Stimulated activated CD8-positive, alpha-beta memory T cell treated with anti-CD3 and anti-CD28 coated beads, Interleukin-12 subunit alpha, Interleukin-12 subunit beta, amount 100 ng/mL, for 24 hours (primary cell): Measurements from ENCODE around the gene FXYD7.
"Not testable (repeated sequence)": the region's sequence is repeated elsewhere in the genome, so short reads cannot be mapped to it uniquely, and the experiment has no call there.

Experiments used
- DNase-seq: peaks from one replicate; pipeline ENCODE4 v3.0.0-alpha.2; 2020; ENCODE audit errors: extremely low read depth

Gene FXYD7

DNA sequence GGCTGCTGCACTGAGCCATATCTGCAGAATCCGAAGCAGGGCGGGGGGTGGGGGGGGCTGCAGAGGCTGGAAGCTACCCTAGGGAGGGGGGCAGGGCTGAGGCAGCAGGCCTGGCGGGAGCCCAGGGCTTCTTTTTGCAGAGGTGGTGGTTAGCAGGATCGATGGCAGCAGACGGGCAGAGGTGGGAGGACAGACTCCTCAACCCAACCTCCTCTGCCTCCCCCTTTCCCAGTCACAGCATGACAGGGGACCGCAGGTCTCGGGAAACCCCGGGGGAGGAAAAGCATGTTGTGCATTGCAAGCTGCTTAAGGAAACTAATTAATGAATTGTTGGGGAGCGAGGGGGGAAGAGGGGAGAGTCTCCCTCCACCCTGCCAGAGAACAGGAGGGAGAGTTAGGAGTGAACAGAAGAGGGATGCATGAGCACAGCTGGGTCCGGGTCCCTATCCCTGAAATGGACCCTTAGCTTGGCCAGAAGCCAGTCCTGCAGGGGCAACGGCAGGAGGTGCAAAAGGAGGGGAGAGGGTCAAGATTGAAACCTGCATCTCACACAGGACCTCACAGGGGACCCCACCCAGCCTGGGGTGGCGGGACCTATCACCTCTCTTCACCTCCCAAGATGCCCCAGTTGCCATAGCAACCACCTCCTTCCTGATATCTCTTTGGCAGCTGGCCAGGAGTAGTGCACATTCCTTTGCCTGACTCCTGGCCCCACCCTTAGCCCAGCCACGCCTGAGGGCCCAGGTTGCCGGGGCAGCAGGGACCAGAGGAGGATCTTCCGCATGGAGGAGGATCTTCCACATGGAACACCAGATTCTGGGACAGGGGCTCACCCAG is 1.8 kb downstream of the FXYD7 start:
- no peak for DNase-seq

DNA sequence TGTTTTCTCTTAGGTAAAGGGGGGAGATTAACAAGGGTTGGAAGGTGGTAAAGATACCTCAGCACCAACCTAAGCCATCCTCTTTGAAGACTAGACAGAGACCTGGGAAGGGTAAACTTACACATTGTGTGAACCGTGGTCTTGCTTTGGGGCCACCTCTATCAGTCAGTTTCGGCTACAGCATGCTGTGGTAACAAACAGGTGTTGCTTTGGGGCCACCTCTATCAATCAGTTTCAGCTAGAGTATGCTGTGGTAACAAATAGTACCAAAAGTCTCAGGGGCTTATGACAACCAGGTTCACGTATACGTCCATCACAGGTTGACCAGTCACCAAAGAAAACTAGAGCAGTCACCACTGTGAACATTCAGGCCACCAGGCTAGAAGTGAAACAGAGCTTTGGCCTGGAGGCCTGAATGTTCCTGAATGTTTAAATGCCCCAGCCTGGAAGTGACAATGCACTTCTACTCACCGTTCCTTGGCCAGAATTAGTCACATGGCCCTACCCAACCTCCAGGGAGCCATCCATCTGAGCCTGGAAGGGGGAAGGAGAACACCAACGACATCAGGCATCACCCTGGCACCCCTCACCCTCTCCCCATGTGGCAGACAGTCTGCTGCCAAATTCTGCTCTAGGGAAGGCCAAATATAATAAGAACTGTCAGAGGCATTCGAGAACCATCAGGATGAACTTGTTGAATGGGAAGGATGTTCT is 3.8 kb downstream of the FXYD7 start:
- DNase-seq: no peak

DNA sequence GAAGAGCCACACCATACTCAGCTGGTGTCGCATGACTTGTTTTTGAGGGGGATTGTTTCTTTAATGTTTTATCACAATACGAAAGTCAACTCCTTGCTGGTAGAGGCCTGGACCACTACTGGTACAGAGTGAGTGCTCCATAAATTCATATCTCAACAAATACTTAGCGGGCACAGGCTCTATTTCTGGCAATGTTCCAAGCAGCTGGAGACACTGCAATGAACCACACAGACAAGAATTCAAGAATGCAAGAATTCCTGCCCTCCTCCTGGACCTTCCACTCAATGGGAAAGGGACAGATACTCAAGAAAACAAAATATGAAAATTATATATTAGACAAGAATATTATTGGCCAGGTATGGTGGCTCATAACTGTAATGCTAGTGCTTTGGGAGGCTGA is 6.4 kb downstream of the FXYD7 start:
- DNase-seq: no peak

DNA sequence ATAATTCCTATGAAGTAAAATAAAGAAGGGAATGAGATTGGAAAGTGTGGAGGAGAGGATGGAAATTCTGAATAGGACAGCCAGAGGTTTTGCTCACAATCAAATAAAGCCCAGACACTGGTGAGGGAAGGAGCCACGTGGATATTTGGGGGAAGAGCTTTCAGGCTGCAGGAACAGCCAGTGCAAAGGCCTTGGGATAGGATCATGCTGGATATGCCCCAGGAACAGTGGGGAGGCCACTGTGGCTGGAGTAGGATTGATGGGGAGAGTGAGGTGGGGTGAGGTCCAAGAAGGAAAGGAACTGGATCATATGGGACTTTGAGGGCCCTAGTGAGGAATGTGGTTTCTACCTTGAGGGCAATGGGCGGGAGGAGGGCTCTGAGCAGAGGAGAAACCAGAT is 7.4 kb downstream of the FXYD7 start:
- no peak for DNase-seq

DNA sequence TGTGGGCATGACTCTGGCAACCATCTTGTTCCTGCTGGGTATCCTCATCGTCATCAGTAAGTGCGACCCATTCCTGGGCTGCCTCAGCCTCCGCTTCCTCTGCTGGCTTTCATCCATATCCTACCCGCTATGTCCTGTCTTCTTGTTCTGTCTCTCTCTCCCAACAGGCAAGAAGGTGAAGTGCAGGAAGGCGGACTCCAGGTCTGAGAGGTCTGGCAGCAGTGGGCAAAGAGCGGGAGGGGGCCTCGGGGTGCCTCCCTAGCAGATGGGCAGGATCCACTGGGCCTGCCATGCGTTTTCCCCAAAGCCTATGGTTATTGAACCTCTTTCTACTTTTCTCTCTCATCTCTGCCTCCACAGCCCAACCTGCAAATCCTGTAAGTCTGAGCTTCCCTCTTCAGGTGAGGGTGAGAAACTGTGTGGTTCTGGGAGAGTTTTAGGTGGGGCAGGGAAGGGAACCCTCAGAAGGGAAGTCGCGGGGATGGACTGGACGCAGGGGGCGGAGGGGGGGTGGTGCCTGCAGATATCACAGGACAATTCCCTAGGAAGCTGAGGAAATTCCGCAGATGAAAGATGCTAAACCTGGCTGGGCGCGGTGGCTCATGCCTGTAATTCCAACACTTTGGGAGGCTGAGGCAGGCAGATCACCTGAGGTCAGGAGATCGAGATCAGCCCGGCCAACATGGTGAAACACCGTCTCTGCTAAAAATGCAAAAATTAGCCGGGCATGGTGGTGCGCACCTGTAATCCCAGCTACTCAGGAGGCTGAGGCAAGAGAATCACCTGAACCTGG is 8.4 kb downstream of the FXYD7 start:
- DNase-seq: no peak

DNA sequence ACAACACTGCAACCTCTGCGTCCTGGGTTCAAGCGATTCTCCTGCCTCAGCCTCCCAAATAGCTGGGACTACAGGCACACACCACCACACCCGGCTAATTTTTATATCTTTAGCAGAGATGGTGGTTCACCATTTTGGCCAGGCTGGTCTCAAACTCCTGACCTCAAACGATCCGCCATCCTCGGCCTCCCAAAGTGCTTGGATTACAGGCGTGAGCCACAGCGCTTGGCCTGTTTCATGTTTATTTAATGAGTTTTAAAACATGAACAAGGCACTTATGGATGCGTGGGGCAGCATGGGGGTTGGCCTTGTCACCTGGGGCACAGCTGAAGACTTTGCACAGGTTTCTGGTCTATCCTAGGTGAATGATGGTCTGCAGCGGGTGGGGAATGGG is 10.1 kb downstream of the FXYD7 start:
- DNase-seq: not testable (repeated sequence)

DNA sequence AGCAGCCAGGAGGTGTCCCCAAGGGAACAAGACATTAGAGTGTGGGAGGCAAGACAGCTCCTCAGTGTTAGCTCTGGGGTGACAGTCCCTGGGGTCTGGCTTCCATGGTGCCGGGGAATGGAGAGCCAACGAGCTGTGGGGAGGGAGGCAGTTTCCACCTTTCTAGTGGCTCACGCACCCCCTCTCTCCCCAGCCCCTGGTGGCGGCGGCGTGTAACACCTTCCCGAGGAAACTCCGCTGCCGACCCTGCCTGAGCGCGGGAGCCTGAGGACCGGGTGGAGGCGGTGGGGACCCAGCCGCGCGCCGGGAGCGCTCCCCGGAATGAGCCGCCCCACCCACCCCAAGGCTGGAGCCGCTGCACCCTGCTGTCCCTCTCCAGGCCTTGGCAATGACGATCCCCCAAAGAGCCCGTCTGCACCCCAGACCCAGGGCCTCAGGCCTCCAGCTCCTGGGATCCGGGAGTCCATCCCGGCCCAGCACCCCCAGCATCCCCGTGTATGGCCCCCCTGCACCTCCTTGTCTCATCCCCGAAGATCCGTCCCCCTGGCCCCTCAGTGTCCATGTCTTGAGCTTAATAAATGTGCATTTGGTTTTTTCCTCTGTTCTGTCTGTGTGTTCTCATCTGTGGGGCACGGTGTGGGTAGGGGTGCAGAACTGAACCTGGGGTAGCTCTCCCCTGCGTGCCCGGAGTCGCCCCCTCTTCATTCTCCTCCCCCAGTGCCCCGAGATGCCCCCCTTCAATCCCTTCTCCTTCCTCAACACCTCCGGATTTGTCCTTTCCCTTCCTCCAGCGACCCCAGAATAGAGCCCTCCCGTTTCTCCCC is 10.9 kb downstream of the FXYD7 start:
- peak; percentile 59 for DNase-seq

DNA sequence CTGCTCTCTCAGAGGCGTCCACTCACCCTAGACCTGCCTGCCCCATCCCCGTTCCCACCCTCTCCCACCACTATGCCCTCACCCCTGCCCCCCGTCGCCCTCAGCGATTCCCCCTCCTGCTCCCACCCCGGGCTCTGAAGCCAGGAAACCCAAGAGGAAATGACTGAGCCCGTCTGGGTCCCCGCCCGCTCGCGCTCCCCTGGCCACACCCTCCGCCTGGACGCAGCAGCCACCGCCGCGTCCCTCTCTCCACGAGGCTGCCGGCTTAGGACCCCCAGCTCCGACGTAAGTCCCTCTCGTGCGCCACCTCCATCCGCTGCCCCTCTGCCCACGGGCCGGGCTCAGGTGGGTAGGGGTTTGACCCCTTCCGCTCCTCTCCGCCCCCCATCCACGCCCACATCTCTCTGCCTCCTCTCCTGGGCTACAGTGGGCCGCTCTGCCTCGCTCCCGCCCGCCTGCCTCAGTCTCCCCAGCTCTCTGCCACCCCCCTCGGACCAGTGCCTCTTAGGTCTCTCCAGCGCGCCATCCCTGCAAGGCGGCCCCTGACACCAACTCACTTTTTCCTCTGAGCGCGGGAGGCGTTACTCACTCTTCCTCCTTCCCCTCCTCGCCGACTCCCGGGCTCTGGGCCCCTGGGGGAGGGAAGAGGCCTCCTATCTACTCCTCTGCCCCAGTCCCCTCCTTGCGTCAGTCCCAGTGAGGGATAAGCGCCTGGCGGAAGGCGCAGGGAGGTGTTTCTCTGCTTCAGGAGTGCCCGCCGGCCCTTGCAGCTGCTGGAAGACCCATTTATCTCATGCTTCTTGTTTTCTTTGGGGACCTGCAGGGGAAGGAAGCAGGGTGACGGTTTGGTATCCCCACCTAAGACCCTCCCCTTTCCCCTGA is 11.7 kb downstream of the FXYD7 start, which contains the start of gene FXYD5:
Gene FXYD5 (plus strand): TSS at position 211 of the 882 bp plus-strand sequence. CDS start 816 bp downstream, outside the sequence.
- peak; percentile 71 for DNase-seq

DNA sequence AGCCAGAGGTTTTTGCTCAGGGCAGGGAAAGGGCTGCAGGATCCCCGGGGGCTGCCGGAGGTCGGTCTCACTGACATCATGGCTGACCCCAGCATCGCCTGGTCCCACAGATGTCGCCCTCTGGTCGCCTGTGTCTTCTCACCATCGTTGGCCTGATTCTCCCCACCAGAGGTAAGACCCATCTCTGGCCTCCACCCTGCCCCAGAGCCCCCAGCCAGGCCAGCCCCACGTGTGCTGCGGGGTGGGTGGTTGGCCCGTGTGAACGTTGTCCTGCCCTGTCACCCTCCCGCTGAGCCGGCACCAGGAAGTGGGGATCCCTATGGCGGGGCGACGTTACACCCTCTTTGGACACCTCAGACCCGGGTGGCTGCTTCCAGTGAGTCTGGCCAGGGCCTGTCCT is 12.4 kb downstream of the FXYD7 start:
- DNase-seq: no peak

DNA sequence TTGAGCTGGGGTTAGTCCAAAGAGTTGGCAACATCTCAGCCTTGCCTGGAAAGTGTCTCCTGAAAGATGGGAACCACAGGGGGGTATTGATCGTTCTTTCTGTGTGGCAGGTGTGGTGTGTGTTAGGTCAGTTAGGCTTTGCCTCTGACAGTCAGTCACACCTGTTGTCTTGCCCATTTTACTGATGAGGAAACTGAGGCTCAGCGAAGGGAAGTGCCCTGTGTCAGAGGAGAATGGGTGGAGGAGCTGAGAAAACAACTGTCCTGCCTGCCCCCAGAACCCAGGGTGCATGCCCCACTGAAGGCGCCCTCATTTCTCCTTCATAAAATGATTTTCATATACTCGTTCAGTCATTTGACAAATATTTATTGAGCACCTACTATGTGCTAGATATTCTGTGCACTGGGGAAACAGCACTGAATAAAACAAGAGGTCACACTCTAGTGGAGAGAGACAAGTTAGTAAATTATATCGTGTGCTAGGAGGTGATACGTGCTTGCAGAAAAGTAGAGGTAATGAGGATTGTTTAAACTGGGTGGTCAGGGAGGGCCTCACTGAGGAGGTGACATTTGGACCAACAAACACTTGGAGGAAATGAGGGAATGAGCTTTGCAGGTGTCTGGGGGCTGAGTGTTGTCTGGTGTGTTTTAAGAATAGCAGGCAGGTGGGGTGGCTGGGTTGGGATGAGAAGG is 13.1 kb downstream of the FXYD7 start:
- no peak for DNase-seq

DNA sequence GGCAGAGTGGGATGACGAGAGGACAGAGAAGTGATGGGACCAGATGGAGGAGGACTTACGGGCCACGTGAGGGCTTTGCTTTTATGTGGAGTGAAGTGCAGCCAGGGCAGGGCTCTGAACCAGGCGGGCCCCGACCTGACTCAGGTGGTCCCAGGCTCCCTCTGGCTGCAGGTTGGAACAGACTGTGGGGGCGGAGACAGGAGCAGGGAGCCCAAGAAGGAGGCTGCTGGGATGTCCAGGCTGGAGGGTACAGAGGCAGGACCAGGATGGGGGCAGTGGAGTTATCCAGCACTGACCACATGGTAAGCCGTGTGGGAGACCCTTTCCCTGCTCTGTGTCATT is 13.6 kb downstream of the FXYD7 start:
- no peak for DNase-seq

DNA sequence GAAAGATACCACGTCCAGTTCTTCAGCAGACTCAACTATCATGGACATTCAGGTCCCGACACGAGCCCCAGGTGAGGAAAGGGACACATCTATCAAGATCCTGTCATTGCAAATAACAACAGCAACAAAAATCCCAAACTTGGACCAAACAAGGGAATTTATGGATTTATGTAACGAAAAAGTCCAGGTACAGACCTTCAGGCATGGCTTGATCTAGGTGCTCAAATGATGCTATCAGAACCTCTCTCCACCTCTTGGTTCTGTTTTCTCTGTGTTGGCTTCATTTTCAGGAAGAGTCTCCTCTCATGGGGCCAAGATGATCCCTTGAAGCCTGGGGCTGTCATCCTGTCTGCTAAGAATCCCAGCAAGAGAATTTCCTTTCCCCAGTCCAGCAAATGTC is 14.4 kb downstream of the FXYD7 start:
- DNase-seq: no peak

DNA sequence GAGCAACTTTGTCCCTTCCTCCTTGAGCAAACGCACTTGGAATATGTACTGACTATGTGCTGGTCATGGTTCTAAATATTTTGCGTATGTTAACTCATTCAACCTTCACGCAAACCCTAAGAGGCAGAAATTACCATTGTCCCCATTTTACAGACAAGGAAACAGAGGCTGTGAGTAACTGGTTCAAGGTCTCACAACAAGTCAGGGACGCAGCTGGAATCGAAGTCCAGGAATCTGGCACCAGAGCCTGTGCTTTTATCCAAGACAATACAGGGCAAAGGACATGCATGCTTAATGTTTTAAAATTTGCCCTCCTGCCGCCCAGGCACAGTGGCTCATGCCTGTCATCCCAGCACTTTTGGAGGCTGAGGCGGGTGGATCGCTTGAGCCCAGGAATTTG is 16.6 kb downstream of the FXYD7 start:
- DNase-seq: no peak

DNA sequence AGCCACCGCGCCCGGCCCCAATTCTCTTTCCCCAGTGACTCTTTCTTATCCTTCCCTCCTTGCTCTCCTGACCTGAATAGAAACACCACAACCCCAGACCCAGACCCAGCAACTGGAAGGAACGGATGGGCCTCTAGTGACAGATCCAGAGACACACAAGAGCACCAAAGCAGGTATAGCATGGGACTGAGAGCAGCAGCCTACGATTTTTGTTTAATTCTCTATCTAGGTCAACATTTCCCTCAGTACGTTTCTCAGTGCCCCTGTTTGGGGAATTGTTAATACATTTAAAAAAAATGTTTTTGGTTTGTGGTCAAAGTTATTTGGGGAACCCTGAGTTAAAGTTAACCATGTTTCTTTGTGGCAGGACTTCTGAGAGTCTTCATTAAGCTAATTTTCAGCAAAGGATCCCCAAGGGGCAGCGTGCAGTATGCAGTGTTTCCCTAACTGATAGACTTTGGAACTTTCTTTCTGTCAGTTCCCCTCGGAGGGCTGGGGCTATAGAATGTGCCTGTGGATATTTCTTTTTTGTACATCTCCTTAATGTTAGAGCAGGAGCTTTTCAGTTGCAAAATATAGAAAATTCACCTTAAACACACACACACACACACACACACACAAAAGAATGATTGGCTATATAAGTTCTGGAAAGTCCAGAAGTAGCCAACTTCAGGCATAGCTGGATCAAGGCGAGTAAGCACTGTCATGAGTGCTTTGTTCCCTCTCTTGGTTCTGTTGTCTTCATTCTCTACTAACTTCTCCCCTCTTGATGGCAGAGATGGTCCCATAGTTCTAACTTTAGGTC is 17.8 kb downstream of the FXYD7 start:
- no peak for DNase-seq

DNA sequence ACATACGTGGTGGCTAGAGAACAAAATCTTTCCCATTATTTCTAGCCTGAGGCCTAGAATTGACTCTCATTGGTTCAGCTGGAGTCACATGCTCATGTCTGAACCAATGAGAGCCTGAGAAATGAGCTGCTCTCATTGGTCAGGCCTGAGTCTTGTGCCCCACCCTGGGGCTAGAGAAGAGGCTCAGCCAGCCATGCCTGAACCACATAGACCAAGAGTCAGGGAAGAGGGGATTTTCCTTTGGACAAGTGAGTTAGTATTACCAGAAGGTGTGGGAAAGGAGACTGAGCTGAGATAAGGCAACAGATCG is 18.3 kb downstream of the FXYD7 start:
- DNase-seq: no peak

DNA sequence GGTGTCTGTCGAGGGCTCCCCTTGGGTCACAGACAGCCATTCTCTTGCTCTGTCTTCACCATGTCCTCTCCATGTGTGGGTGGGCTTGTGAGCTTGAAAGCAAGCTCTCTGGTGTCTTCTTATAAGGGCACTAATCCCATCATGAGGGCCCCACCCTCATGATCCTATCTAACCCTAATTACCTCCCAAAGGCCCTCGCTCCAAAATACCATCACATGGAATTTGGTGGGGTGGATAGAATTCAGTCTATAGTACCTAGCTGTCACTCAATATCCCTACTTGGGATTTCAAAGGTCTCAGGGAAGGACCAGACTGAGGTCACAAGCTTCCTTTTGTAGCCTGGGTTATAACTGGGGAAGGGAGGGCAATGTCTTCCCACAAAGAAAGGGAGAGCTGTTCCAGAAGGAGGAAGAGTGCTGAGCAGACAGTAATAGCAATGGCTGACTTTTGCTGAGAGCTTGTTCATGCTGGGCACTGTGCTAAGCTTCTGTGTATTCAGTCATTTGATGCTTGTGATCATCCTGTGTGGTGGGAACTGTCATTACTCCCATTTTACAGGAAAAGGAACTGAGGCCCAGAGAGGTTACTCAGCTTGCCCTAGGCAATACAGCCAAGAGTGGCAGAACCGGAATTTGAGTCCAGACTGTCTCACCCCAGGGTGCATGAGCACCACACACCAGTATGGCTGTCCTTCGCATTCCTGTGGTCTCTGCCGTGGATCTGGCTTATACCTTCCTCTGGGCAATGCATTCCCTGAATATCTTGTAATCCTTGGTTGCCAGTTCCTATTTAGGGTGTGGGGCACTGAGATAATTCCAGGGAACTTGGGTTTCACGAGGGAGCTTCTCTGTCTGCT is 19.6 kb downstream of the FXYD7 start:
- no peak for DNase-seq

DNA sequence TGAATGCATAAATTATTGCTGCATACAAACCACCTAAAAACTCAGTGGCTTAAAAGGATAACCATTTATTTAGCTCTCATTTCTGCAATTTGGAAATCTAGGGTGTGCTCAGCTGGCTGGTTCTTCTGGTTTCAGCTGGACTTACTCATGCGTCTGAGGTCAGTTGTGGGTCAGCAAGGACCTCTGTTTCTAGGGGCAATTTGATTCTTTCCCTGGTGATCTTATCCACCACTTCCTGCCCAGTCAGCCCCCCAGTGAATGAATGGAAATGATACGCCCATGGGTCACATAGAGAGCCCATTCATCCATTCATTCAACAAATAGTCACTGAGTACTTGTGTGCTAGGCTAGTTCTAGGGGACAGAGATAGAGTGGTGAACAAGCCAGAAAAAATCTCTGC is 21.4 kb downstream of the FXYD7 start:
- no peak for DNase-seq
